Measurements from ENCODE around the gene NEUROD2.

The NEUROD2 gene

GRCh38 chr17:39618246-39618913, 10.7 kb upstream of the NEUROD2 start:
- DNase-seq, result peak; percentile 23

- DNase-seq, result no peak
Measured at GRCh38 chr17:39617446-39618245, 9.9 kb upstream of the NEUROD2 start.

GRCh38 chr17:39617100-39617445, 9.4 kb upstream of the NEUROD2 start:
- DNase-seq, result no peak

GRCh38 chr17:39615434-39615833, 7.7 kb upstream of the NEUROD2 start:
- no peak for DNase-seq

DNA sequence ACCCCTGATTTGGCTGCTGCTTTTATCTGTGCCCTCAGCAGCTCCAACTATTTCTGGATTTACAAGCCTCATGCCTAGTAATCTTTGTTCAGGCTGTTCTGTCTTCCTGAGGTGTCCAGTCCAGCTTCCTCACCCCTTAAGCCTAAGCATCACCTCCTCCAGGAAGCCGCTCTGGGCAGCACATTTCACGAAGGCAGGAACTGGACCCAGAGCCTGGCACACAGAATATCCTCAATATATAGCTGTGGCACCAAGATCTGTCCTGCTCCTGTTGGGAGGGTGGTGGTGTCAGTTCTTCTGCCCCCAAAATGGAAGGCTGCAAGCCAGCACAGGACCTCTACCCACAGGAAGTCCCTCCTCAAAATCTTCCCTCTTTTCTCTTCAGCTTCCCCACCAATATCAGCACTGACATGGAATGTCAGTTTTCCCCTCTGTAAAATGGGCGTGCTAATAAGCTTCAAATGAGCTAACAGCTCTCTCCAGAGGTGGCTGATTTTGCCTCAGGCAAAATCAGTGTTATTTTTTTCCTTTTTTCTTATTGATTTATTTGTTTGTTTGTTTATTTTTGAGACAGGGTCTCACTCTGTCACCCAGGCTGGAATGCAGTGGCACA, 6.9 kb upstream of the NEUROD2 start:
- DNase-seq, result no peak

- DNase-seq, result no peak
Measured at GRCh38 chr17:39612935-39613464, 5.3 kb upstream of the NEUROD2 start.

GRCh38 chr17:39612291-39612894, 4.7 kb upstream of the NEUROD2 start:
- DNase-seq, result no peak

DNA sequence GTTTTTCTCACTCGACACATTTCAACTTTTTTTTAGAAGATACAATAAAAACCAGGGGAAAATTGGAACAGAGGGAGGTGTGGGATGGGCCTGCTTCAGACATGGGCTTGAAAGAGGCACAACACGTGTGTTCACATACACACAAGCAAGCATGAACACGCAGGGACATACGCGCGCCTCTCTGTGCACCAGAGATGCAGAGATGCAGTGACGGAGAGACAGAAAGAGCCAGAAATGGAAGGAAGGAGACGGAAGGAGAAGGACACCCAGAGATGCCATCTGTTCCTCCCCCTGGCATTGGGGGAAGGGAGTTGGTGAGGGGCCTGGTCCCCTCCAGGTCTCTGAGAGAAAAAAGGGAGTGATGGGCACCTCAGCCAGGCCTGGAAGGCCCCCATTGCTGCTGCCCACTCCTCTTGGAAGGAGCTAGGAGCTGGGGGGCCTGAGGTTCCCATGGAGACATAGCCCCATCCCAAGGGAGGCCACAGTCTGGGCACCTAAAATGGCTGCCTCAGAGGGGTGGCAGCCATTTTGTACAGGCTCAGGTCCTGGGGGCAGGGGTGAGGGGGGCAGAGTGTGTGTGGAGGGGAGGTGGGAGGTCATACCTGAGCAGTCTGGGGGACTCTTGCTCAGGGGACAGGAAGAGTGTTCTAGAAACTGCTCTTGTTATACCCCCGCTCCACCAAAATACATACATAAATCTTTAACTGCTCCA, 3.8 kb upstream of the NEUROD2 start:
- no peak for DNase-seq

GRCh38 chr17:39609416-39610025, 1.8 kb upstream of the NEUROD2 start:
- no peak for DNase-seq

DNA sequence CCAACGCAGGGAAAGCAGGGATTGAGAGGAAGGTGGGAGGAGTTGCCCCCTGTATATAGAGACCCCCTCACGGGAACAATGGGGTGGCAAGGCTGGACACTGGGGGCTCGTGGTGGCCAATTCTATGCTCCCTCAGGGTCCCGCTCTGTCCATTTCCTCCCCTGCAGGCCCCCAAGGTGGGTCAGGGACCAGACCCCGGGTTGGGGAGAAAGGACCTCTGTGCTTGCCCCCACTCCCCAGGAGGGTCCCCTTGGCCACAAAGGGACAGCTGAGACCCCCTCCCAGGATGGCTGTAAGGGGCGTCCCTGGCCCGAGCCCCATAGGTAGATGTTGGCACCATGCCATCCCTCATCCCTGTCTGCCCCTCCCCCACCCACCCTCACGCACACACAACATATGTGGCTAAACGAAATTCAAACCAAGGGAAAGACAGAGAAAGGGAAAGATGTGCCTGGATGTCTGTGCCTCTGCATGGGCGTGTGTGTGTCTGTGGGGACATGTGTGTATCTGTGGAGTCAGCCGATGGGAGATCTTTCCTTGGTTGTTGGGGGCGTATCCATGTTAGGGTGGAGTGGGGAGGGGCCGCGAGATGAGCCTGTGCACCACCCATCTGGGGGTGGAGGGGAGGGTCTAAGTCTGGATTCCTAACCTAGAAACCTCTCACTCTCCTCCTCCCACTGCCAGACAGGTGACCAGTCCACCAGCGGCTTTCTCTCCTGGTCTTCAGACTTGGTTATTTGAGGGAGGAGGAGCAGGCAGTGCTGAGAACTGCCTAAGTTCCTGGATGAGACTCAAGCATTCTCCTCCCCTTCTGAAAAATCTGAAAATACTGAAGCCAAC, 642 bp upstream of the NEUROD2 start:
- DNase-seq, result no peak

- DNase-seq, result no peak
Measured at GRCh38 chr17:39607057-39607850, 466 bp downstream of the NEUROD2 start.

GRCh38 chr17:39606434-39607056, 1.2 kb downstream of the NEUROD2 start:
- no peak for DNase-seq

DNA sequence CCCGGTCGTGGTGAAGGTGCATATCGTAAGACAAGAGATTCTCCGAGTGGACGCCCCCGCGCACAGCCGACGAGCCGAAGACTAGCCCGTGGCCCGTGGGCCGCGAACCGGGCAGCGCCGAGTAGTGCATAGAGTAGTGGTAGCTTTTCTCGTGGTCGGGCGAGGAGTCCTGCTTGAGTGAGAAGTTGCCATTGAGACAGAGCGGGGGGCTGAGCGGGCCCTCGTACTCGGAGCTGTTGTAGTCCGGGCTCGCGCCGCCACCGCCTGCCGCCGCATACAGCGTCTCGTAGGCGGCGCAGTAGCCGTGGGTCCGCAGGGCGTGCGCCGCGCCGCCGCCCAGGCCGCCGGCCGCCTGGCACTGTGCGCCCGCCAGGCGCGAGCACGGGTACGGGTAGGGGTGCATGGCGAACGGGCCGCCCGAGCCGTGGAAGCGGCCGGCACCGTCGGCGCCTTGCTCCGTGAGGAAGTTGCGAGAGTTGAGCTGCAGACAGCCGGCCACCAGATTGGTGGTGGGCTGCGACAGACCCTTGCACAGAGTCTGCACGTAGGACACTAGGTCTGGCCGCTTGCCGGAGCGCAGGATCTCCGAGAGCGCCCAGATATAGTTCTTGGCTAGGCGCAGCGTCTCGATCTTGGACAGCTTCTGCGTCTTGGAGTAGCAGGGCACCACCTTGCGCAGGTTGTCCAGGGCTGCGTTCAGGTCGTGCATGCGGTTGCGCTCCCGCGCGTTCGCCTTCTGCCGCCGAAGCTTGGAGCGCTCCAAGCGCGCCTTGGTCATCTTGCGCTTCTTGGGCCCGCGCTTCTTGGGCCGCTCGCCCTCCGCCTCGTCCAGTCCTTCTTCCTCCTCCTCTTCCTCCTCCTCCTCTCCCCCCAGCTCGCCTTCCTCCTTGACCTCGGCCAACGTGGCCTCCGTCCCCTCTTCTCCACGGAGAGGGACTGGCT, 2.0 kb downstream of the NEUROD2 start:
- no peak for DNase-seq

GRCh38 chr17:39604911-39605491, 2.7 kb downstream of the NEUROD2 start:
- no peak for DNase-seq

DNA sequence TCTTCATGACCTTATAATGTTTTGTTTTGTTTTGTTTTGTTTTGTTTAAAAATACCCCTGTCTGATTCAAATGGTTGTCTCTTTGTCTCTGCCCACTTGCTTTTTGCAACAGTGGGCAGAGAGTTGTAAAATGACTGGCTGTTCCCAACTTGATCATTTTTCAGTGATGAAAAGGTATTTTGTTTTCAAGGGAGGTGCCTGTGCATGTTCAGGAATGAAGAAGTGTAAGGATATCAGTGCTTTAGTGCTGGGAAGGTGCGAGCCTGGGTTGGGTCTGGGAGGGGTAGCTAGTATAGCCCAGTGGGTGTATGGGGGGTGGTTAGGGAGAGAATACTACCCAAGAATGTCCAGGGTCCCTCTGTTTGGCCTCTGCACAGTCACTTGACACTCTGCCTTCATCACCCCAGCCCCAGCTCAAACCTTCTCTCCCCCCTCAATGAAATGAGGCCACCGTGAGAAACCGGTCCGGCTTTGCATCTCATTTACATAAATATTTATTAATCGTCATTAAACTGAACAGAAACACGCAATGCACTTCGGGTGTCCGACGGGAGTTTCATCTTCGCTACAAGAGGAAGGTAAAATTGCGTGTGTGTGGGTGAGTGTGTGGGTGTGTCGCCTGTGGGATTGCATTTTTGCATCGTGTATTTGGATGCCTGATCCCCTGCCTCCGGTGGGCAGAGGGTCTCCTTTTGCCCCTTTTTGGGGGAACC, 4.3 kb downstream of the NEUROD2 start:
- DNase-seq, result no peak

DNA sequence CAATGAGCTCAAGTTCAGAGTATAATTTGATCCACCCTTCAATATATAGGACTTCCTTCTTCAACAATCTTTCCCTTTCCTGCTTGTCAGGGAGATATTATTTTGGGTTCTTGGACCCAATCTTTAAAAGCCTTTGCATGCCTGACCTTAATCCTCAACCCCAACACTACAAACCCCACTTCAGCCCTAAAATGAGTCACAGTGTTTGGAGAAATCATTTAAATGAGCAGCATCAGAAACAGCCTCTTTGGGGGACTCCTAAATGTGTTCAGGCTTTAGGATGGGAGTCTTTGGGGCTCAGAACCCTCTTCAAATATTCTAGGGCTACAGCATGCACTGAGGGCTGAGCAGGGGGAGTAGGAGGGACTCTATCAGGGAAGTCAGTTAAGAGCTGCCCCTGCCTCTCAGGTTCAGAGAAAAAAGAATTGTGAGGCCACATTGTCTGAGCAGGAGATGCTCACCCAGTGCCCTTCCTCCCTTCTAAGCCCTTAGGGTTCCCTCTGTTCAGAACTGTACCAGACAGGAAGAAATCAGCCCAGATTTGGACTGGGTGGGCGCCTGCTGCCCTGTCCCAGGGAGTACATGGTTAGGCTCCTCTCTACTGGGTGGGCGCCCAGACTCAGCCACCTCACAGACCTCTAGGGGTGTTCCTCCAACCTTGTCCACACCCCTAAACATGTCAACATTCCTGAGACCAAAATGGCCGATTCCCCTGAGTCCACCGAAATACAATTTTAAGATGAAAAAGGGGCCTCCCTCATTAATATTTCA, 5.0 kb downstream of the NEUROD2 start:
- no peak for DNase-seq
